ENCODE measurements around the gene NOX4.

The NOX4 gene

DNA sequence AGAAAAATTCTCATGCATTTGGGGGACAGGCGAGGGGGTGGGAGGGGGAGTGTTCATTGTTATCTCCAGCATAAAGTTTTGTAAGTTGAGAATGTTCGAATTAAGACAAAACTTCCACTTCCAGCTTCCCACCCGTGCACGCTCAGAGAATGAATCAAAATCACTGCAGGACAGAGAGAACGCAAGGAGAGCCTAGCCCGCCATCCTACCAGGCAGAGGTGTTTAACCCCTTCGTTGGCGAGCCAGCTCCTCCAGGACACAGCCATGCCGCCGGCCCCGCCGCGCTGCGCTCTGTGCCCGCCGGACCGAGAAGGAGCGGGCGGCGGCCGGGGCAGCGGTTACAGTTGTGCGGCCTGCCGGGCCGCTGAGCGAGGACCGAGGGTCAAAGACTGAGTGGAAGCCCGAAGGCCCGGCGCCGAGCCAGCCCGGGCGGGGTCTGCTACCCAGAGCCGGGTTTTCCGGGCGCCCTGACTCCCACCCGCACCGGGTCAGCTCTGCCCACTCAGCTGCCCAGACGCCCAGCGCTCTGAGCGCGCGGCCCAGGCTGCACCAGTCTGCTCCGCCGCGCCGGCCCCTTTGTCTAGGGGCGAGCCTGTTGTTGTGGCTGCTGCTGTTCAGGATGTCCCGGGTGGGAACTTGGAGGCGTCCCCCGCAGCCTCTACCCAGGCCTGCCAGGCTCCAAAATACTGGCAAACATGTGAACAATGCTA lies at the start of gene NOX4:
Gene NOX4 (minus strand): TSS at position 395 of the 710 bp plus-strand sequence. CDS start 129 bp downstream, at position 266.
- no peak for DNase-seq

DNA sequence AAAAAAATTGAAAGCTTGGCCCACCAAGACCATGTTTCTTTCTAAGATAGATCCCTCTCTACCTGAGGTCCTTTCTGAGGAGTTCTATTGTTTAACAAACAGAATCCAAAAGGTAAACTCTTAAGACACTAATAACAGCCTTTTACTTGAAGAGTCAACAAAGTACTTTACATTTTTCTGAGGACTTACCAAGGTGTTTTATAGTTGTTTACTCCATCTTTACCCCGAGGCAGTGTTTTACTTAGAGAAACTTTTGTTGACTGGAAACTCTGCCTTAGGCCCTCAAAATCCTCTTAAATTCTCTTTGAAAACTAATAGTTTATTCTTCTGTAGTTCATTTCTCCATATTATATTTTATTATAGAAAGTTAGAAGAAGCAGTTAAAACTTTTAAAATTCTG lies 49.7 kb upstream of the NOX4 start:
- DNase-seq: no peak

DNA sequence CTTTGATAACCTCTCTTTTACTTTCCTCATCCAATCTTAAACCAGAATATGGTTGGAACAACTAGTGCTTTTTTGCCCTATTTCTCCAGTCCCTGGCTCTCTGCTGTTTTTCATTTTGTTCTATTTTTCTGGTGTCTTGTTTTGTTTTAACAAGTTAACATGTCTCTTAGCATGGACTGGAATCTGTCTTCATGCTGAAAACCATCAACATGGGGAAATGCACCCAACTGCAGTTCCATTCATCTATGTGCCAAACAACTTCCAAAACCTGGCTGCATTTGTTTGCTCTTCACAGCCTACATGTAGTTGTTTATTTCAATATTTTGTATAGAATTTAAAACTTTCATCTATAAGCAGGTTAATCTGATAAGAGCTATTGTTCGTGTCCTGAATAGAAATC lies 46.8 kb upstream of the NOX4 start:
- DNase-seq: no peak

GRCh38 chr11:89536926-89537325 lies 45.8 kb upstream of the NOX4 start:
- no peak for DNase-seq

- DNase-seq: no peak
These were observed 44.0 kb upstream of the NOX4 start for GRCh38 chr11:89535221-89535620.

GRCh38 chr11:89529626-89530380 lies 38.6 kb upstream of the NOX4 start:
- DNase-seq: no peak

GRCh38 chr11:89521792-89522191 lies 30.6 kb upstream of the NOX4 start:
- DNase-seq: no peak

- no peak for DNase-seq
These were observed 30.1 kb upstream of the NOX4 start for GRCh38 chr11:89521294-89521693.

GRCh38 chr11:89516496-89516895 lies 25.3 kb upstream of the NOX4 start:
- no peak for DNase-seq

GRCh38 chr11:89508544-89508943 lies 17.4 kb upstream of the NOX4 start:
- no peak for DNase-seq

GRCh38 chr11:89504270-89504669 lies 13.1 kb upstream of the NOX4 start:
- DNase-seq: no peak

DNA sequence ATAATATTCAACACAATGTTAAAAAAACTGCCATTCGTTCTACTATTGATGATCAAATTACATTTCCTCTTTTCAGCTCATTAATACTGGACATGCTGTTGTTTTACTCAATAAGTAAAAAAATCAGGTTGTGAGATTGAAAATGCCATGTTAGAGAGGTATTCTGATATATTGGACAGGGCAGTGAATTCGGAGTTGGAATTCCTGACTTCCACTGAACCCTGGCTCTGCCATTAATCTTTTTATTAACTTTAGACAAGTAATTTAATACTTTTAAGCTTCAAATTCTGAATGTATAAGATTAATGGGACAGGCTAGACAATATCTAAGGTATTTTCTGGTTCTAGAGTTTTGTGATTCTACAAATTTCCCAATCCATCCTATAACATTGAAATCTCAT lies 12.2 kb upstream of the NOX4 start:
- DNase-seq: no peak

DNA sequence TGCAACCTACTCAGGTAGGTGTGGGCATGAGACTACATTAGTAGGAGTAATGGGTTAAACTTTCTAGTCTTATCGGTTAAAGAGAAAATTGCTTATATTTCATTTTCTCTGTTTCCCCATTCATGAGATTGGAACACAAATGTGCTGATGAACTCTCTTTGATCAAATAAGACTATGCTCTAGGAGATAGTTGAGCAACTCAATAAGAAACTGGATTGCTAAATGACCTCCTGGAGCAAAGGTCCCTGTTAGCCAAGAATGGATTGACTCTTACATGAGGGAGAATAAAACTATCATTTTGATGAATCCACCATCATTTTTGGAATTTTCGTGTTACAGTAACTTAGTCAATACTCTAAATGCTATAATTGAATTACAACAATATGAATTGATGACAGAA lies 11.1 kb upstream of the NOX4 start:
- no peak for DNase-seq

- no peak for DNase-seq
These were observed 9.2 kb upstream of the NOX4 start for GRCh38 chr11:89500336-89500735.

- peak; percentile 9 for DNase-seq
These were observed 7.8 kb upstream of the NOX4 start for GRCh38 chr11:89498845-89499448.

GRCh38 chr11:89495951-89496350 lies 4.8 kb upstream of the NOX4 start:
- DNase-seq: no peak

DNA sequence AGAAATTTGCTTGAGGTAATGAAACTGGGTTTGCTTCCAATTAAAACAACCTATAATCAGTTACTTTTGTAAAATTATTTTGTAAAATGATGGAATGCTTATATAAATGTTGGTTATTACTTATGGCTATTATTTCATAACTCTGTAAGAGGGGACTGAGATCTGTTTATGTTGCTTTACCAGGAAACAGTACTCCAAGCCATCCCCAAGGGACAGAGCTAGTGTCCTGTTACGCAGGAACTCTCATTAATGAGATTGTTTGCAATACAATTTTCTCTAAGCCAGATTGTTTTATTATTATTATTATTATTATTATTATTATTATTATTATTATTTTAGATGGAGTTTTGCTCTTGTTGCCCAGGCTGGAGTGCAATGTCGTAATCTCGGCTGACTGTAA lies 2.3 kb upstream of the NOX4 start:
- no peak for DNase-seq

DNA sequence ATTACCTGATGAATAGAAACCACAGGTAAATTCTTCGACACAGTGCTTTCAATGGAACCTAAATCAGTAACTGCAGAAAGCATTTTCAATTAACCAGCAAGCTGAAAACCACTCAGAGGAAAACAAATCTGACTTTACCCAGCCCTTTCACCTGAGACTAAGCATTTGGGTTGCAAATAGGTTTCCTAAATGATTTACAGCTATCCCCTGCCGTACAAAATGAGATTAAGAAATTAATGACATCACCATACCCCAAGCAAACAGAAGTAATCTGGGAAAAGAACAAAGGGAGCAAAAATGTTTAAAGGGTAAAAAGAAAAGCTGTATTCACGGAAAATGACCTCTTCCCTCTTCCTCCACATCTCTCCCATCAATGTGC lies 584 bp downstream of the NOX4 start:
- DNase-seq: no peak

GRCh38 chr11:89489930-89490329 lies 1.2 kb downstream of the NOX4 start:
- DNase-seq: no peak

GRCh38 chr11:89487016-89487415 lies 4.2 kb downstream of the NOX4 start:
- DNase-seq: no peak

GRCh38 chr11:89484896-89485295 lies 6.3 kb downstream of the NOX4 start:
- no peak for DNase-seq

- DNase-seq: no peak
These were observed 14.0 kb downstream of the NOX4 start for GRCh38 chr11:89477175-89477574.

GRCh38 chr11:89463266-89463780 lies 27.9 kb downstream of the NOX4 start:
- no peak for DNase-seq

DNA sequence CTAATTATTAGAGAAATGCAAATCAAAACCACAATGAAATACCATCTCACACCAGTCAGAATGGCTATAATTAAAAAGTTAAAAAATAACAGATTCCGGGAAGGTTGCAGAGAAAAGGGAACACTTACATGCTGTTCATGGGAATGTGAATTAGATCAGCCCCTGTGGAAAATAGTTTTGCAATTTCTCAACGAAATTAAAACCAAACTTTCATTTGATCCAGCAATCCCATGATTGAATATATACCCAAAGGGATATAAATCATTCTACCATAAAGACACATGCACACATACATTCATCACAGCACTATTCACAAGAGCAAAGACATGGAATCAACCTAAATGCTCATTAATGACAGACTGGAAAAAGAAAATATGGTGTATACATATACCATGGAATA lies 32.5 kb downstream of the NOX4 start:
- no peak for DNase-seq

Data from hematopoietic multipotent progenitor cell treated with erythropoietin and hydrocortisone succinate and interleukin-3 and kit ligand, for 6 days (in vitro differentiated cells).